Measurements from ENCODE around the gene VTN. TPM values are rescaled to one million over a fixed set of nuclear protein-coding genes. Genes with fewer than 3 reads are reported as not detected.

The VTN gene
- total and polyA plus RNA-seq, 2 donors from 2014 or later = 0.98 to 3.5 TPM

DNA sequence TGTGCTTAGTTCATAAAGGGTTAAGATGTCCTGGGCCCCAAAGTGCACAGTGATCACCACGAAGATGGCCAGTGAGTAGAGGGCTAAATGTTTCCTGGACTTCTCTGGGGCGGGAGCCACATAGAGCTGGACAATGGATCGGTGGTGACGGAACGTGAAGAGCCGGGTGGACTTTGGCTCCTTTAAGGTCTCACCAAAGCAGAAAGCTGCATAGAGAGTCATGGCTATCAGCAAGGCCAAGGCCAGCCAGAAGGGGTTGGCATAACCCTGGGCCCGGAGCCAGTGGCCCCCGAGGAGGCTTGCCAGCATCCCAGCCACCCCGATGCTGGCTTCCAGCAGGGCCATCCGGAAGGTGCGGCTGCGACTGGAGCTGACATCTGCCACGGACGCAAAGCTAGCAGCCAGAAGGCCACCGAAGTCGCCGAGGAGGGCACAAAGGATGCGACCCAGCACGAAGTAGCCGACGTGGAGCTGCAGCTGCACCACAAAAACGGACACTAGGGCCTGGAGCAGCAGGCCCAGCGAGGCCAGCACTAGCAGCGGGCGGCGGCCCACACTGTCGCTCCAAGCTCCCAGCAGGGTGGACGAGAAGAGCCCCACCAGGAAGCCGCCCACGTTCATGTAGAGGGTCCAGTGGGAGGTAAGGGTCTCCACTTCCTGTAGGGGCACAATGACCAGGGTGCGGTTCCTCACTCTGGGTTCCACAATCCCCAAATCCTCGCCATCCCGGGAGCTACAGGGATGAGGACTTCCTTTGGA is 34.9 kb upstream of the VTN start:
- FAIRE-seq = no peak
- no peaks in the 10 kb centered on the region for H3K36me3 ChIP-seq (ENCODE audit: control insufficient read depth in 2 of 3, insufficient read depth in 3 of 3, low read length in 3 of 3)
- DNase-seq = no peak
- H3K27ac ChIP-seq (ENCODE audit: low read depth in 2 of 2, low read length in 2 of 2) = no peak overlapping the region
- intact Hi-C loops (cut with DNase I) = no loop called here
- TF ChIP-seq, protein P1, sequence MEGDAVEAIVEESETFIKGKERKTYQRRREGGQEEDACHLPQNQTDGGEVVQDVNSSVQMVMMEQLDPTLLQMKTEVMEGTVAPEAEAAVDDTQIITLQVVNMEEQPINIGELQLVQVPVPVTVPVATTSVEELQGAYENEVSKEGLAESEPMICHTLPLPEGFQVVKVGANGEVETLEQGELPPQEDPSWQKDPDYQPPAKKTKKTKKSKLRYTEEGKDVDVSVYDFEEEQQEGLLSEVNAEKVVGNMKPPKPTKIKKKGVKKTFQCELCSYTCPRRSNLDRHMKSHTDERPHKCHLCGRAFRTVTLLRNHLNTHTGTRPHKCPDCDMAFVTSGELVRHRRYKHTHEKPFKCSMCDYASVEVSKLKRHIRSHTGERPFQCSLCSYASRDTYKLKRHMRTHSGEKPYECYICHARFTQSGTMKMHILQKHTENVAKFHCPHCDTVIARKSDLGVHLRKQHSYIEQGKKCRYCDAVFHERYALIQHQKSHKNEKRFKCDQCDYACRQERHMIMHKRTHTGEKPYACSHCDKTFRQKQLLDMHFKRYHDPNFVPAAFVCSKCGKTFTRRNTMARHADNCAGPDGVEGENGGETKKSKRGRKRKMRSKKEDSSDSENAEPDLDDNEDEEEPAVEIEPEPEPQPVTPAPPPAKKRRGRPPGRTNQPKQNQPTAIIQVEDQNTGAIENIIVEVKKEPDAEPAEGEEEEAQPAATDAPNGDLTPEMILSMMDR (IDR thresholded peaks at IDR 0.05; ENCODE audit: borderline replicate concordance, extremely low read depth, insufficient read depth) = no peak
- H3K4me3 ChIP-seq (ENCODE audit: low read length in 3 of 3) = peak overlapping the region; percentile 48 to 59 (median 53)
- H3K9ac ChIP-seq (ENCODE audit: low read length in 3 of 3) = peak overlapping the region in 2 of 3 donors; percentile 21 to 22
- H3K4me1 ChIP-seq (ENCODE audit: control insufficient read depth in 2 of 3, insufficient read depth in 2 of 3, low read depth in 1 of 3, low read length in 3 of 3) = peaks cover 0 to 11% (median 0%) of the 10 kb centered on the region in 3 donors
- no peaks in the 10 kb centered on the region for H3K9me3 ChIP-seq (ENCODE audit: control insufficient read depth in 2 of 3, insufficient read depth in 1 of 3, low read length in 3 of 3)
- H3K27me3 ChIP-seq (ENCODE audit: control insufficient read depth, insufficient read depth, low read length) = no peaks in the 10 kb centered on the region

DNA sequence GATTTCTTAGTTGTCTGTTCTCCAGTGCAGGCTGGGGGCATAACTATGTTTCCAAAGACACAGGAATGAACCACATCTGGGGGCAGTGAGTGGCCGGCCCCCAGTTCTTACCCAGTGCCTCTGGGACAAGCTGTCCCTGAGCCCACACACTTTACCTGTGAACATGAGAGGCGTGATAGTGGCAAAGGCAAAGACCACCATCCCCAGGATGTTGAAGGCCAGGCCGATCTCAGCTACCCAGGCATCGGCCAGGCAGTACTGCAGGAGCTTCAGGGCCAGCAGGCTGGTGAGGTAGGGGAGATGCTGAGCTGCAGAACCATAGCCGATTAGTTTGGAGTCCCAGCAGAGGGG is 34.3 kb upstream of the VTN start:
- peaks cover 0 to 11% (median 0%) of the 10 kb centered on the region in 3 donors for H3K4me1 ChIP-seq (ENCODE audit: control insufficient read depth in 2 of 3, insufficient read depth in 2 of 3, low read depth in 1 of 3, low read length in 3 of 3)
- no peaks in the 10 kb centered on the region for H3K27me3 ChIP-seq (ENCODE audit: control insufficient read depth, insufficient read depth, low read length)
- FAIRE-seq (no peak), DNase-seq (no peak)
- peak overlapping the region in 1 of 3 donors; percentile 59 for H3K4me3 ChIP-seq (ENCODE audit: low read length in 3 of 3)
- H3K9me3 ChIP-seq (ENCODE audit: control insufficient read depth in 2 of 3, insufficient read depth in 1 of 3, low read length in 3 of 3) = no peaks in the 10 kb centered on the region
- no peaks in the 10 kb centered on the region for H3K36me3 ChIP-seq (ENCODE audit: control insufficient read depth in 2 of 3, insufficient read depth in 3 of 3, low read length in 3 of 3)
- TF ChIP-seq, protein P1 (IDR thresholded peaks at IDR 0.05; ENCODE audit: borderline replicate concordance, extremely low read depth, insufficient read depth) = no peak
- intact Hi-C loops (cut with DNase I) = no loop called here
- no peak overlapping the region for H3K27ac ChIP-seq (ENCODE audit: low read depth in 2 of 2, low read length in 2 of 2)
- H3K9ac ChIP-seq (ENCODE audit: low read length in 3 of 3) = peak overlapping the region in 1 of 3 donors; percentile 12

DNA sequence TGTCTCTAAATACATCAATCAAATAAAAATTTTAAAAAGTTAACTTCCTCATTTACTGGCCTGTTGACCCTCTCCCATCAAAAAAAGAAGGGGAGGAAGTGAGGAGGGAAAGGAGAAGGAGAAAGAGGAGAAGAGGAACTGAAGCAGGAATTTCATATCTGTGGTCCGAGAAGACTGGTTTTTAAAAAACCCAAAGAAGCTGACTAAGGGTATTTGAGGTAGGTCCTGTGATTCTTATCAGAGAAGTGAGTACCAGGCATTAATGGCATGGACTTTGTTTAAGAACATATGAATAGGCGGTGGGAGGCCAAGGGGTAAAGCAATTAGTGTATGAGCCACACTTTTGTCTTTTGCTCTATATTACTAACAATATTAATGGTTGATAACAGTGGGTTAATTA is 33.9 kb upstream of the VTN start:
- Histone ChIP-seq H3K36me3 (ENCODE audit: control insufficient read depth in 2 of 3, insufficient read depth in 3 of 3, low read length in 3 of 3) (no peaks in the 10 kb centered on the region), H3K9ac (ENCODE audit: low read length in 3 of 3) (no peak overlapping the region), H3K4me1 (ENCODE audit: control insufficient read depth in 2 of 3, insufficient read depth in 2 of 3, low read depth in 1 of 3, low read length in 3 of 3) (peaks cover 0 to 12% (median under 1%) of the 10 kb centered on the region in 3 donors), H3K4me3 (ENCODE audit: low read length in 3 of 3) (no peak overlapping the region), H3K27me3 (ENCODE audit: control insufficient read depth, insufficient read depth, low read length) (no peaks in the 10 kb centered on the region), H3K9me3 (ENCODE audit: control insufficient read depth in 2 of 3, insufficient read depth in 1 of 3, low read length in 3 of 3) (no peaks in the 10 kb centered on the region), H3K27ac (ENCODE audit: low read depth in 2 of 2, low read length in 2 of 2) (no peak overlapping the region)
- TF ChIP-seq, protein P1 (IDR thresholded peaks at IDR 0.05; ENCODE audit: borderline replicate concordance, extremely low read depth, insufficient read depth) = no peak
- intact Hi-C loops (cut with DNase I) = no loop called here
- FAIRE-seq (no peak), DNase-seq (no peak)
